Stimulated activated CD8-positive, alpha-beta memory T cell treated with anti-CD3 and anti-CD28 coated beads, Interleukin-7, amount 100 ng/mL, for 1 hour (primary cell): ENCODE measurements around the gene SRRM3.
"Not testable (repeated sequence)": the region's sequence is repeated elsewhere in the genome, so short reads cannot be mapped to it uniquely, and the experiment has no call there.

ENCODE experiments used
- DNase-seq, 2 donors: peaks; one replicate each; pipeline ENCODE4 v3.0.0-alpha.2; 2020; ENCODE audit warnings: low read depth in 2 of 2

The SRRM3 gene

GRCh38 chr7:76231071-76231470, 29.4 kb downstream of the SRRM3 start:
- no peak for DNase-seq

DNA sequence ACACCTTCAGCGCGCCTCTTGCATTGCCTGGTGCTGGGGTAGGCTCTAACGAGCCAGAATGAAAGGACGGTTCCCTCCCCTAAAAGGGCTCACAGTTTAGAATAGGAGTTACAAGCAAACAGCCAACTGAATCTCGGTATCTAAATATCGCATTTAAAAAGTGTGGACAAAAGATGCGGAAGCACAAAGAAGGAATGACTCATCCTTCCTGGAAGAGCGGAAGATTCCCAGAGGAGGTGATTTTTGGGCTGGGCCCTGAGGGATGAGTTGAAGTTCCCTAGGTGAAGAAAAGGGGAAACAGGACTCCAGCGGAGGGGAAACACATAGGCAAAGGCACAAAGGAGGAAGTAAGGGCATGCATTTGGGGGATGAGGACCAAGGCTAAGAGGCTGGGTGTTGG, 29.9 kb downstream of the SRRM3 start:
- no peak for DNase-seq

- no peak for DNase-seq
These were observed 31.0 kb downstream of the SRRM3 start for GRCh38 chr7:76232698-76233097.

DNA sequence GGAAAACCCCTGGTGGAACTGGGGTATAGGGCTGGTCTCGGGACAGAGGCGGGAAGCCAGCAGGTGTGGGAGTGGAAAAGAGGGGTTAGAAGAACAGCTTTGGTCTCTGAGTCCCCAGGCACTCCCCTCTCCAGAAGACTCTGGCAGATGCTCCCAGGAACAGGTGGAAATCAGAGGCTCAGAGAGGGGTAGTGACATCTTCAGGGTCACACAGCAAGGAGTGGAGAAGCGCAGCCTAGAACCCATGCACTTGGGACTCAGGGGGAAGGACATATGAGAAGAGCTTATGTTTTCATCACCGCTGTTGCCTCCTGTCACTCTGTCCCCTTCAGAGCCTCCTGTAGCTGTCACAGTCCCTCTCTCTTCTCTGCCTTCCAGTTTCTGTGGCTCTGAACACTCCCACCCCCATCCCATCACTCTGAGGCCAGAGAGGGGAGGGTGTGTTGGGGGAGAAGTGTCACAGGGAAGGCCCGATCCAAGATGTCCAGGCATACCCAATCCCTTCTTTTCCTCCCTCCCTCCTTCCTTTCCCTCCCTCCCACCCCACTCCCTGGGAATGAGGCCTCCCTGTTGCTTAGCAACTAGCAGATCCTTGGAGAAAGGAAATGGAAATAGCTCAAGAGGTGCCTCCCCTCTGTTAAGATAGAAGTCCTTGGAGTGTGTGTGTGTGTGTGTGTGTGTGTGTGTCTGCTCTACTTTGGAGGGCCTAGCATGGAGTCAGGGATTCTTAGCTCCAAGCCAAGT, 32.0 kb downstream of the SRRM3 start:
- DNase-seq, result no peak

GRCh38 chr7:76234282-76234584, 32.5 kb downstream of the SRRM3 start:
- DNase-seq, result no peak

DNA sequence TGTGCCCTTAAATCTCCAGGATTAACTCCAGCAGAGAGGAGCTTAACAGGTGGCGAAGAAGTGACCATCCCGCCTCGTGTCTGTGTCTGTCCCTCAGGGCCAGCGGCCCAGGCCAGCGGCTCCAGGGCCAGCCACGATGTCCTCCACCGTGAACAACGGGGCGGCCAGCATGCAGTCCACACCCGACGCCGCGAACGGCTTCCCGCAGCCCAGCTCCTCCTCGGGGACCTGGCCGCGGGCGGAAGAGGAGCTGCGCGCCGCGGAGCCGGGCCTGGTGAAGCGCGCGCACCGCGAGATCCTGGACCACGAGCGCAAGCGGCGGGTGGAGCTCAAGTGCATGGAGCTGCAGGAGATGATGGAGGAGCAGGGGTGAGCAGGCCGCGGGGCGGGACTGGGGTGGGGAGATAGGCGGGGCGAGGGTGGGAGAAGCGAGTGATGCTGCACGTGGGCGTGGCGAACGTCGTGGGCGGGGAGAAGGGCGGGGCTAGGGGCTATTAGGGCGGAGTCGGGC, 33.3 kb downstream of the SRRM3 start:
- peak; percentile 21 to 38 for DNase-seq

- DNase-seq, result no peak
These were observed 34.5 kb downstream of the SRRM3 start for GRCh38 chr7:76236224-76236623.

DNA sequence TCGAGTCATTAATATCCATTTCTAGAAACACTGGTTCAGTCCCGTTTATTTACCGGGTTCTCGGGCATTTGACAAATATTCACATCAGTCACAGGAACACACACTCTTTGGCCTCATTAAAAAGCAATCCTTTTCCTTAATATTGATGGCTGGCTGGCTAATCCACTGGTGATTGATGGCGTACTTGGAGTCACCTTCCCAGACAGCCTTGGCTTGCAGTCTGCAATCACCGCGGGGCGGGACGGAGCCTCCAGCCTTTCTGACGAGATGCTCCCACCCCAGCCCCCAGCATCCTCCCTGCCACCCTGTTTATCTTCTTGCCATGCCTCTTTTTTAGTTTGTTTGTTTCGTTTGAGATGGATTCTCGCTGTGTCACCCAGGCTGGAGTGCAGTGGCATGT, 36.6 kb downstream of the SRRM3 start:
- no peak for DNase-seq

- no peak for DNase-seq
These were observed 39.4 kb downstream of the SRRM3 start for GRCh38 chr7:76241141-76241540.

- DNase-seq, result not testable (repeated sequence)
These were observed 40.9 kb downstream of the SRRM3 start for GRCh38 chr7:76242517-76243063.

GRCh38 chr7:76244781-76245391, 43.2 kb downstream of the SRRM3 start:
- no peak for DNase-seq

DNA sequence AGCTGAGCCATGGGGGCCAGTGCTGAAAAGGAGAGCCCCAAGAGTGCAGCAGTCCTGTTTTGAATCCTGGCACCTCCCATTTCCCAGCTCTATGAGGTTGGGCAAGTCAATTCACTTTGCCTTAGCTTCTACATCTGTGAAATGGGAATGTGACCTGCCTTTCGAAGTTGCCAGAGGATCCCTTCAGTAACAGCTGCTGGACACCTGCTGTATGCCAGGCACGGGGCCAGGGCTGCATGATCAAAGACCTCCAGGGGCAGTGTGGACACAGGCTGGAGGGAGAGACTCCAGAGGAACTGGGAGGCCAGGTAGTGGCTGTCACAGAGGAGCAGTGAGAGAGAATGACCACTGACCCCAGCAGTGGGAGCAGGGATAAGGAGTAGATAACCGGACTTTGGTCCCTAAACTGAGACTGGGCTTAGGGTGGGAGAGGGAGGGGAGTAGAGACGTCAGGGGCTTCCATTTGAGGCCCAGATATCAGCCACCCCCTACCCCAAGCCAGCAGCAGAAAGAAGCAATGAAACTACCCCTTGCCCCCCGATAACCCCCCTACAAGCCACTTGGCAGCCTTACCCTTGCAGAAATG, 45.2 kb downstream of the SRRM3 start:
- DNase-seq, result no peak

- no peak for DNase-seq
These were observed 46.2 kb downstream of the SRRM3 start for GRCh38 chr7:76247938-76248337.

DNA sequence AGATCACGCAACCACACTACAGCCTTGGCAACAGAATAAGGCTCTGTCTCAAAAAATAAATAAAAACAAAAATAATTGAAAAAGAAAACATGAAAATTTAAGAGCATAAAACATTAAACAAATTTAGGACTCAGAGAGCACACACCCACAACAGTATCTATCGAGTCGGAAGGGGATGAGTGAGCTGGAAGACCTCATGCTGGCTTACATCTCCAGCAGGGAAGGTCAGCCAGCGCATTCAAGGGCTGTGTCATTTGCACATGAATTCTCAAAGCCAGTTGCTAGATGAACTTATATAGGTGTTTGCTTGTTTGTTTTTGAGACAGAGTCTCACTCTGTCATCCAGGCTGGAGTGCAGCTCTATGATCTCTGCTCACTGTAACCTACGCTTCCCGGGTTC, 50.3 kb downstream of the SRRM3 start:
- DNase-seq, result no peak

- no peak for DNase-seq
These were observed 53.1 kb downstream of the SRRM3 start for GRCh38 chr7:76254781-76255180.

DNA sequence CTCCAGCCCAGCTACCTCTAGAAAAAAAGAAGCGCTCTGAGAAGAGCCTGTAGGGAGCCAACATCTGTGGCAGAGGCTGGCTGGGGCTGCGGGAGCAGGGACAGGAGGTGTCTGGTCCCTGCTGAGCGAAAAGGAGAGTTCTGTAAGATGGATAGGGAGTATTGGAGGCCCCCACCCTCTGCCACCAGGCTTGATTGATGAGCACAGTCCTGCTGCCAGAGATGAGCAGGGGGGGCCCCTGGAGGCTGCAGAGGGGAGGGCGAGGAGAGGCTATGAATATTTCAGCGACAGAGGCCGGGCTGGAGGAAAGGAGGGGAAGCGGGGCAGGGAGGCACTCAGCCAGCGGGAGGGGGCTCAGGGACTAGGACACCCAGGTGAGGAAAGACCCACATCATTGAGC, 56.3 kb downstream of the SRRM3 start:
- DNase-seq, result no peak

DNA sequence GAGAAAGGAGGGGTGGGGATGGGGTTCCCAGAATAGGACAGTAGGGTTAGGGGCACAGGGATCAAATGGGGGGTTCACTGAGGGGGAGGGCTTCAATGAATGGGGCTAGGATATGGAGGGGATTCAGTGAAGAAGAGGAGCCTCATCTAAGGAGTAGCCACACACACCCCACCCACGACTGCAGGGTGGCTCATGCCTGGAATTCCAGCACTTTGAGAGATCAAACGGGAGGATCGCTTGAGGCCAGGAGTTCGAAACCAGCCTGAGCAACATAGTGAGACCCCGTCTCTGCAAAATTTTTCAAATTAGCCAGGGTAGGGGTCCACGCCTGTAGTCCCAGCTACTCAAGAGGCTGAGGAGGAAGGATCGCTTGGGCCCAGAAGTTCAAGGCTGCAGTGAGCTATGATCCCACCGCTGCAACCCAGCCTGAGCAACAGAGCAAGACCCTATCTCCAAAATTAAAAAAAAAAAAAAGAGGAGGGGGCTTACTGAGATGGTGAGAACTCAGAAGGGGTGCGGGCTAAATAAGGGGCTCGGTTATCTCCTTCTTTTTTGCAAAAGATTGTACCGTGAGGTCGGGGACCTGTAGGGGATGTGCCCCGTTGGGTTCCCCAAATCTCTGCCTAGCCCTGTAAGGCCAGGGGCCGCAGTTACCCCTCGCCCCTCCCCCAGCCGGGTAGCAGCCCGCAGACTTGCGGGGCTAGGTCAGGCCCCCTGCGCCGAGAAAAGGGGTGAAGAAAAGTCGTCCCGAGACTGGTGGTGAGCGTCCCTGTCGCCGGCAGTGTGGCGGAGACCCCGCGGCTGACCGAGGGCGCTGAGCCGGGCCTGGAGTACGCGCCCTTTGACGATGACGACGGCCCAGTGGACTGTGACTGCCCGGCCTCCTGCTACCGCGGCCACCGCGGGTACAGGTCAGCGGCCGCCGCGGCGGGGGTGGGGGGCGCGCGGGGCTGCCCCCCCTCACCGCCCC, 57.7 kb downstream of the SRRM3 start:
- no peak for DNase-seq

GRCh38 chr7:76260171-76260703, 58.5 kb downstream of the SRRM3 start:
- peak in 1 of 2 donors; percentile 12 for DNase-seq

DNA sequence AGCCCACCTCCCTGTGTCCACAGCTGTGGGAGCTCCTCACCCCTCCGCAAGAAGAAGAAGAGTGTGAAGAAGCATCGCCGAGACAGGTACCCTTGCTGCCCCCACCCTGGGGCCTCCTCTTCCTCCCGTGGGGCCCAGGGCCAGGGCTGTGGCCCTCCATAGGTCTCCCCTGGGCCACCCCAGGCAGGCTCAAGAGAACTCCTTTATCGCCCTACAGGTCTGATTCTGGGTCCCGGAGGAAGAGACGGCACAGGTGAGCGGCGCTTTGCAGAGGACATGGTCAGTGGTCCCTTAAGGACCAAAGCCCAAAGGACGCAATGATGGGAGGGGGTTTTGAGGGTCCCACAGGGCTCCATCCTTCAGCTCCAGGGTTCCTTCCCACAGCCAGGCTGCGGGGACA, 59.6 kb downstream of the SRRM3 start:
- no peak for DNase-seq

DNA sequence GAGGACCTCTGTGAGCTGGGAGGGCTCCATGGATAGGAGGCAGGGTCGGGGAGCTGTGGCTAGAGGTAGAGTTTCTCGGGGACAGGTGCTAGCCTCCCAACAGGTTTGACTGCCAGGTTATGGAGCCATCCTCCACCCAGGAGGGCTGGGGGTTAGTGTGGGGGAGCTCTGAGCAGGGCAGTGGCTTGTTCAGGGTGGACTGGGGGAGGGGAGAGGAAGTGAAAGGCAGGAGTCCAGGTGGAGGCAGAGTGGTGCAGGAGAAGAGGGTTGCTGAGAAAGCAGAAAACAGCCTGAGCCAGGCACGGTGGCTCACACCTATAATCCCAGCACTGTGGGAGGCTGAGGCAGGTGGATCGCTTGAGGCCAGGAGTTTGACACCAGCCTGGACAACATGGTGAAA, 60.2 kb downstream of the SRRM3 start:
- no peak for DNase-seq

DNA sequence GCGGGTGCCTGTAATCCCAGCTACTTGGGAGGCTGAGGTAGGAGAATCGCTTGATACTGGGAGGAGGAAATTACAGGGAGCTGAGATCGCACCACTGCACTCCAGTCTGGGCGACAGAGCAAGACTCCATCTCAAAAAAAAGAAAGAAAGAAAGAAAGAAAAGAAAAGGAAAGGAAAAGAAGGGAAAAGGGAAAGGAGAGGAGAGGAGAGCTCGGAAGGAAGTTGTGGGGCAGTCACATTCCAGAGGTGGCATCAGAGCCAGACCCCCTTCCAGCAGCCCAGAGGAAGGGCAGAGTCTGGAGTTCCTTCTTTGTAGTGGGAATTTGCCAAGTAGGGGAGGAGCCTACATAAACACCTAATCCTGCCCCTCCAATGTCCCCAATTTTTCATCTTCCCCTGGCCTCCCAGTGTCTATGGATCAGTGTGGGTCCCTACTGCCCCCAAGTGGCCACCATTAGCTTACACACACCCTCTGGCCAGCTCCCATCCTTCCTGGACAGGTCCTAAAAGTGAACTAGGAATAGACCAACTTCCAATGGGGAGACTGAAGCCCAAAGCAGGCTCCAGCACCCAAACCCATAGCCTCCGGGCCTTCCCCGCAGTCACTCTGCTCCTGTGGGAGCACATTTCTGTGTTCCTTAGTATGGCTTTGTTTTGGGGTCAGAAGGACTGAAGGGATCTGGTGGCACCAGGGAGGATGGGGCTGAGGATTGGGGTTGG, 61.1 kb downstream of the SRRM3 start:
- no peak for DNase-seq
